IPS-NIHi11 (cell line): ENCODE results near the gene TAL2.
A peak's percentile ranks its signal among the peaks of the same experiment; 100 is the strongest.
"Not testable (repeated sequence)": the region's sequence is repeated elsewhere in the genome, so short reads cannot be mapped to it uniquely, and the experiment has no call there.

Source experiments
- DNase-seq: peaks from one replicate; pipeline ENCODE4 v3.0.0; 2012; ENCODE audit warnings: mixed read lengths, low spot score

TAL2 gene

DNA sequence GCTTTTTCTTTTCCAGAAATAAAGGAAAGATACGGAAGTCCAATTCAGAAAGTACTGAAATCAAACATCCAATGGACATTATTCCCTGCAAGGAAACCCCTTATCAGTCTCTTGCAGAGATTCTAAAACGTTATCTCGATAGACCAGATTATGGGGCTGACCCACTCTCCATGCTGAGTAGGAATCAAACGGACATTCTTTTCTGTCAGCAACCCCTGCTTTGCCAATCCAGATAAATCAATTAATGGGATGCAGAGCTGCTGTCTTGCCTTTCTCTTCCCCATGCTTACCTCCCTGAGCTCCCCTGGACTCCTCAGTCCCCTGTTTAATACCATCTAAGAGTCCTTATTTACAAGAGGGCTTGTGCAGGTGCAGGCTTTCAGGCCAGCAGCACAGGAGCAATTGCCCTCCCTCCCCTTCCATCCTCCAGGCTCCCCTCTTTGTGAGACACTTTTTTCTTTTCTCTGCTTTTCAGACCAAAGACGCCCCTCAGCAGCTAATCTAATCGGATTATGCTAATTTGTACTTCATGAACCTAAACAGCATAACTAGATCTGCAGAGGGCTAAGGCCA, 14.2 kb downstream of the TAL2 start:
- no peak for DNase-seq

DNA sequence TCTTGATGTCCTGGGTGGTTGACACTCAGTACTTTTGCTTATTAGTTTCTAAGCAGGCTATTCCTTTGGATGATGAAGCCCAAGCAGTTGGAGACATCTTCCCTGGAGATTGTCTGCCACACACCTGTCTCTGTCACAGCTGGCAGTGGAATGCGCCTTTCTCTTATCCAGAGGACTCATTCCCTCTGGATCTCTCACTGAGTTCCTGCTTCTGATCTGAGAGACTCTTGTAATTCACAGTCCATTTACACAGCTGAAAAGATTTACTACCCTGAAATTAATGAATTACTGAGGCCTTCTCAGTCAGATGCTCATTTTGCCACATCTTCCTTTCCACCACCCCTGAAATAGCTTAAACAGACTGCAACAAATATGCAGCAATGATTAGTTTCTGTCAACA, 15.9 kb downstream of the TAL2 start:
- DNase-seq: no peak

DNA sequence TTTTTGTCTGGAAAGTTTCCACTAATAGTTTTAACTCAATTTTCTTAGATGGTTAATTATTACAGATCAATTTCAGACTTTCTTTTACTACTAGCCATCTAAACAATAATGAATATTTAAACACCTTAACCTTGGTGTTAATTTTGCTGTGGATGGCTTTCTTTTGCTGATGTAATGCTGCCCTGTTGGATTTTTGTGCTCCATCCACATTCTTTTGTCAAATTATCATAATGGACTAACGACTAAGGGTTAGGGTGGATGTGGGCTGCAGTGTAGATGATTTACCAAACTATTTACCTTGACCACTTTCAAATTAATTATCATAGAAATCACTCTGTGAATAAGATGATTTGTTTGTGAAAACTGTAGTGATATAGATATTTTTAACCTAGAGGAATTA, 16.5 kb downstream of the TAL2 start:
- DNase-seq: no peak

DNA sequence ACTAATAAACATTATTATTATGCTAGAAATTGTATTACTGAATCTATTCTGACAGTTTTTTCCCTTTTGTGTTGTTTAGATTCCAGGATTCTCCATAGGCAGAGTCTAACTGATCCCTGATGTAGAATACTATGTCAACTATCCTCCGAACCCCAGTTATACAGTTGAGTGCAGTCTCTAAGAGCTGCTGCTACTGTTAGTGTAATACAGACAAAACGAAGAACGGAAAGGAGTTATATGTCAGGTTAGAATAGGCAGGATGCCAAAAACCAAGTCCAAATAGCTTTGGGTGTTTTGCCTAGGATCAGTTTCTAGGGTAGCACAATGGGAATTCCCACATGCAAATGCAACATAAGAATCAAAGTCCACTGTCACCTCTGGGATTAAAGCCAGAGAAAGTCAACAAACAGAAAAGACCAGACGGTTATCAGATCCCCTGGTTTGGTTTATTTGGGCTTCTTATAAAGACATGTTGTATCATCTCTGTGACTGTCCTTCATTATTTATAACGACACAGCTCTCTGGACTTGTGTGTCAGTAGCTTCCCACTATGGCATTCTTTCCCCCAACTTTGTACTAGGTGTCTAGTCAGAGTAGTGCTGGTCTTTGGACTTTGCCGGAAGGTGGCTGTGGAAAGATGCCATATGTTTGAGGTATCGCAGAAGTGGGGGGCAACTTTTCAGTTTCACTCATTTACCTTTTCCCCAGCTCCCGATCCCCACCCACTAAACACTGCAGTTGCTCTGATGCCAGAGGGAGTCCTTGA, 17.2 kb downstream of the TAL2 start:
- DNase-seq: no peak

DNA sequence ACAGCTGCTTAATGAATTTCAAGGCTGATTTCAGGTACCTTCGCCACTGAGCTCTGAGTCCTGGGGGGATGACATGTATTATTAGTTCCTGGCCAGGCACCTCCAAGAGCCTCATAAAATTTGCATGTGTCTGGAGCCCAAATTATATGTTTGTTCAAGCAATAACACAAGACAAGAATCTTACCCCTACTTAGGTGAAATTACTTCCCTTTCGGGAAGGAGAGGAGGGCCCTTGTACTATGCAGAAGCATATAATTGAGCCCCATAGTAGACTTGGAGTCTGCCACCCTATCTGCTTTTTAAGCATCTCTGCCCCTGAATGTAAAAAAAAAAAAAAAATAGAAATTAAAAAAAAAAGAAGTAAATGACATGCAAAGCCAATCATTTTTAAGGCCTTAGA, 19.1 kb downstream of the TAL2 start:
- no peak for DNase-seq

DNA sequence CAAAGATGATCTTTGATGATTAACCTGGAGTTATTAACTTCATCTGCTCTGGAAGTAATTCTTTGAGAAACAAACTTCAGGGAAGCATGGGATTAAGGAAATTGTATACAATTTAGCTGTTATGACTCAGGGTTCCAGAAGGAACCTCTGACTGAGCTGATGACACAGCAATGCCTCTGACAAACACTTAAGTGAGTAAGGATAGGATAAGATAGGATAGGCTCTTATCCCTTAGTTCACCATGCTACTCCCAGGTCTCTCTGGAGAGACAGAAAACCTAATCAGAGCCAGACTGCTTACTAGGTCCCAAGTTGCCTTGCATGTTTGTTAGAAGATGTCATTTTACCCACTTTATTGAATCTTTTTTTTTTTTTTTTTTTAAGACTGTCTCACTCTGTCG, 19.5 kb downstream of the TAL2 start:
- no peak for DNase-seq

DNA sequence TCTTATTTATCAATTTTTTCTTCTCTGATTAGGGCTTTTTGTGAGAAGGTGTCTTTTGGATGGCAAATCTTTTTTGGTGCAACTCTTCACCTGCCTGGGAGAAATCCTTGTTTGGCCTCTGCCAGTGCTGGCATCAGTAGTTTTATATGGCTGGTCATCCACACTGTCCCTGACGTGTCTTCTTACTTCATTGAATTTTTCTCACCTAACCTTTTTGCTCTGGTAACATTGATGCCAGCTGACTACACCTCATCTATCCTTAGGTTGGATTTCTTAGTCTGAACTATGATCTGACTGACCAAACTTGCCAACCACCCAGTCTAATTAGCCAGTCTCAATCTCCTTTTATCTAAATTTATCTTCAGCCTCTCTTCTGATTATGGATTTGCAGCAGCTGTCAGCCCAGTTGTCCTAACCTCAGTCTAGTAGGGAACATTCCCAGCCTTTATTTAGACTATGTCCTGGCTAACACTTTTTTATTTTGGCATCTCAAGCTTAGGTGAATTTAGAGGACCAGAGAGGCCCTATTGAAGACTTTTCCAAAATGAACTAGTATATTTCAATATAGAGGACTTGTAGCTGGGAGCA, 21.5 kb downstream of the TAL2 start:
- no peak for DNase-seq

DNA sequence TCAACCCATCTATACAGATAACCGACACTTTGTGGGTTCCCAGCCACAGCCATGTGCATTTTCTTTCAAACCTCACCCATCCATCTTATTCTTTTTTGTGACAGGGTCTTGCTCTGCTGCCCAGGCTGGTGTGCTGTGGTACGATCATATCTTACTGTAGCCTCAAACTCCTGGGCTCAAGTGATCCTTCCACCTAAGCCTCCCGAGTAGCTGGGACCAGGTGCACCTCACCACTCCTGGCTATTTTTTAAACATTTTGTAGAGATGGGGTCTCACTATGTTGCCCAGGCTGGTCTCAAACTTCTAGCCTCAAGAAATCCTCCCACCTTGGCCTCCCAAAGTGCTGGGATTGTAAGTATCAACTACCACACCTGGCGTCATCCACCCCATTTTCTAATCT, 24.7 kb downstream of the TAL2 start:
- no peak for DNase-seq

DNA sequence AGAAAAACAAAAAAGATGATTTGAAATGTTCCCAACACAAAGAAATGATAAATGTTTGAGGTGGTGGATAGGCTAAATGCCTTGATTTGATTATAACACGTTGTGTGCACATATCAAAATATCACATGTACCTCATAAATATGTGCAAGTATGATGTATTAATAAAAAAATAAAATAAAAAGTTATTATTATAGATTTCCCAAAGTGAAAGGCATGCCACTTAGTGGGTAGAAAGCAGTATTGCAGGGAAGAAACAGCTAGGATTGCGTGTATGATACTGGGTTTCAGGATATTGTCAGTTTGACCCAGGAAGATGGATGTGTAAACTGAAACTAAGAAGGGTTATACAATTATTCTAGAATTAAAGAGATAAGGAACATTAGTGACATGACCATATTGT, 28.5 kb downstream of the TAL2 start:
- no peak for DNase-seq

DNA sequence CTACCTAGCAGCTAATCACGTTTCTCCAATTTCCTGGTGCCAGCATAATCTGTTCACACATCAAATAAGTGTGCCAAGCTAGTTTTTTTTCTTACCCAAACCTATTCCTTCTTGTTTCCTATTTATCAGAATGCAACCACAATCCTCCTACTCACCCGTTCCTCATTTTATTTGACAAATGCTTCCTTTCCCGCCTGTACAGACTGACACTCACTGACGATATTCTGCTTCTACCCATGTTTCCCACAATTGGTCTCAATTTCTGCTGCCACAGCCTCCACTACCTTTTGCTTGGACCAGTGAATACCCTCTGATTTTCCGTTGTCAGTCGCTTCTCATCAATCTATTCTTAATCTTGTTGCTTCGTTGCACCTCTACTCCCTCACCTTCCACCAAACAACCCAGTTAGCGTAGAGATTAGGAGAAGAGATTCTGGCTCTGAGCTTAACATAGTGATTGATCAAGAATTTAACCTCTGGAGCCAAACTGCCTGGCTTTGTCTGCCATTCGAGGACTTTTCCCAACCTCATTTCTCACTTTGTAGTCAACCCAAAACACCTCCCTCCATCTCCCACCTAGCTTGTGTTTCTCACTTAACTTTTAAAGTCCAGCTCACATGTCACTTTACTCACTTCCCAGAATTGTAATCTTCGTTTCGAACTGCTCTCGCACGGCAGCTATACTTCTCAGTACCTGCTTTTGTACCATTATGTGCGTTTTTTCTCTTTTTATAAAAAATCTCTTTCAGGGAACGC, 31.4 kb downstream of the TAL2 start:
- DNase-seq: no peak

DNA sequence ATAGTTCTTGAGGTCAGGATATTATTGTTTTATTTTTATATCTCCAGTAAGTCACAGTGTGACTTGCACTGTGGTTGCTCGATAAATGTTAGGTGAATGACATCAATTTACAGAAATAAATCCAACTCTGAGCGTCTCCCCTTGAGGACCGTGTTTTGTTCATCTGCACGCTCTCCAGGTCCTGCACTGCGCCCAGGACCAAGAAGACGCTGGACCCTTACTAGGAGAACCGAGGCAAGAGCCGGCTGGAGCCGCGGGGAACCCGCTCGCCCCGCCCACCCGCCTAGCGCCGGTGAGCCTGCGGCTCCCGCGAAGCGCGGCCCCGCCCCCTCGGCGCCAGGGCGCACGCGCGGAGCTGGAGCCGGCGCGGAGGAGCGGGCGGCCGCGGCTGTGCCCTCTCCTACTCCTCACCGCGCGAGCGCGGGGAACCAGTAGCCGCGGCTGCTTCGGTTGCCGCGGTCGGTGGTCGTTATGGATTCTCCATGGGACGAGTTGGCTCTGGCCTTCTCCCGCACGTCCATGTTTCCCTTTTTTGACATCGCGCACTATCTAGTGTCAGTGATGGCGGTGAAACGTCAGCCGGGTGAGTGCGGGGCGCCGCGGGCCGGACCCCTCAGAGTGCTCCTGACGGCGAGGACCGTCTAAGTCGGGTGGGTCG, 32.1 kb downstream of the TAL2 start, which contains the start of gene TMEM38B:
Gene TMEM38B, plus strand, starts transcription at position 352 of the 658 bp plus-strand sequence. Its CDS starts 120 bp downstream, at position 472.
- peak; percentile 98 for DNase-seq

DNA sequence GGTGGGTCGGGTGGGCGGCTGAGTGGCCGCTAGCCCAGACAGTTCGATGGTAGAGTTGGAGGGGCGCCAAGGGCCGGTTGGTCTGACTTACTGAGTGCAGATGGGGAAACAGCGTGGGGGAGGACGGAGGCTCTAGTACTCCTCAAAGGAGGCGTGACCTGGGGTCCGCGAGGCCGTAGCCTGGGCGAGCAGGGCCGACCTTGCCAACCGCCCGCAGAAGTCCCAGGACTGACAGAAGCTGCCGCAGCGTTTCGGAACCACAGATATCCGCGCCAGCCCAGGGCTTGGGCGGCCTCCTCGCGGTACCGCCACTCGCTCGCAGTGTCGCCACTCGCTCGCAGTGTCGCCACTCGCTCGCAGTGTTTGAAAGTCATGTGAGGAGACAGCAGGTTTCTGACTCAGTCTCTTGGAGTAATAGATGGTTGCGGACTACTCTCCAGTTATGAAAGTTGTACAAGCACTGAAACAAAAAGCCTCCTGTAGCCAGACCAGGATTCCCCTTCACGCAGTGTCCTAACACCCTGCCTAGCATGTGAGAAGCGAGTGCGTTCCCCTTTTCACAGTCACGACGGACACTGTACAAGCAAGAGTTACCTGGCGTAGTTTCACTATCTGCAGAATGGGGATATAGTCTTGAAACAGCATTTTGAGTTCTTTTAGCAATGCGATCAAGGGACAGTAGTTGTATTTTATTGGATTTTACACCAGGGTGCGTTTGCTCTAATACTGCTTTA, 32.8 kb downstream of the TAL2 start:
- peak; percentile 68 for DNase-seq

DNA sequence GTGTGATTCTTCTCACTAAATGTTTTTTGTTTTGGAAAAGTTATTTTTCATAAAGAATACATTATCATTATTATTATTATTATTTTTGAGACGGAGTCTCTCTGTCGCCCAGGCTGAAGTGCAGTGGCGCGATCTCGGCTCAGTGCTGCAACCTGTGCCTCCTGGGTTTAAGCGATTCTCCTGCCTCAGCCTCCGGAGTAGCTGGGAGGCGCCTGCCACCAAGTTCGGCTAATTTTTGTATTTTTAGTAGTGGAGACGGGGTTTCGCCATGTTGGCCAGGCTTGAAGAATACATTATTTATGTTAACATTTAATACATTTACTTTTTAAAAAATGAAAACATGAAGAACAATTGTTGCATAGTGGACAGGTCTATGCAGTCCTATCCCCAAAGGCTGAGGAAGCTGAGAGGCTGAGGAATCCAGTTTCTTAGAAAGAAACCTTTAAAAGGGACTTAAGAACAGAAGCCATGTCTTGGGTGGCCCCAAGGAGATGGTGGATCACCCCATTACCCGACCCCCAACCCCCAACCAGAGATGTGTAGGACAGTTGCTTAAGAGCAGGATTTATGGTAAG, 34.0 kb downstream of the TAL2 start:
- DNase-seq: no peak

DNA sequence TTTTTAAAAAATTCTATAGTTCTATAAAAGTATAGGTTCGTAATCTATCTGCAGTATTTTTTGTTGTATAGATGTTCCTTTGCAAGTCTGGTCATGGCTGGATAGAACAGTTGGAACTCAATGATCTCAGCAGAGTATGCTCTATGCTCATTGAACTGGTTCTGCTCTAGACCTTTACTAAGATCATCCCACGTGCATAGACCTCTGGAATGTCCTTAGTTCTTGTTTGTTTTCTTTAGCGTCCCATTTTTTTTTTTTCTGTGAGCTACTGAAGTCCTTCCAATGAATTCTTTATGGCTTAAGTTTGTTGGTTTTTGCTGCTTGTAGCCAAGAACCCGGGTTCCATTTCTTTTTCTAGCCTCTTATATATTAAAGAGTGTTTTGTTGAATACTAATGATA, 35.6 kb downstream of the TAL2 start:
- DNase-seq: no peak

DNA sequence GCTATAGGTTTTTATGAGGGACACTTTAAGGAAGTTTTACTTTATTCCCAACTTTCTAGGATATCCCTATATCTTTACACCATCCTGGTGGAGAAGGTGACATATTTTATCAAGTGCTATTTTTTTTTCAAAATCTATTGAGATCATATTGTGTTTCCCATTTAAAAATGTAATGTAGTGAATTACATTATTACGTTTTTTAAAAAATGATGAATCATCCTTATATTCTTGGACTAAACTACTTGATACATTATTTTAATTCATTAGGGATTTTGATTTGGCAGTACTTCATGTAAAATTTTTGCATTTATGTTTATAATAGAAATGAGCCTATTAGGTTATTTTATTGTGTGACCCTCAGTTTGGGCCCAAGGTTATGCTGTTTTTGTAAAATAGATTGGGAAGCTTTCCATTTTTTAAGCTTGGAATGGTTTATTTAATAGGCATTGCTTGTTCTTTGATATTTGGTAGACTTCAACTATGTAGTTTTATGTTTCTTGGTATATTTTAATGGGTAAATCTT, 36.2 kb downstream of the TAL2 start:
- DNase-seq: no peak

DNA sequence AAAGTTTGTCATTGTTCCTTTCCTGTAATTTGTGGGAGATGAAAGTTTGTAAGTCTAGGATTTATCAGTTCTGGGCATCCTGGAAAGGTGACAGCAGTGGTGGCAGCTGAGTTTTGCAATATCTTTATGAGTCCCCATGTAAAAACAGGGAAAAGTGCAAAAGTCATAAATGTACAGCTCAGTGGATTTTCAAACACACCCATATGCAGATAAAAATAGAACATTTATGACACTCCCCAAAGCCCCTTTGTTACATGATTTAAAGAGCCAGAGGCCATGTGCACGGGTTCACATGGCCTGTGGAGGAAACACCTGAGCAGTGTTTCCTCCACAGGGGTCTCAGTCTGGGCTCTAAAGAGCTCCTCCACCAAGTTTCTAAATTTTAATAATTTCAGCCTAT, 38.4 kb downstream of the TAL2 start:
- no peak for DNase-seq

DNA sequence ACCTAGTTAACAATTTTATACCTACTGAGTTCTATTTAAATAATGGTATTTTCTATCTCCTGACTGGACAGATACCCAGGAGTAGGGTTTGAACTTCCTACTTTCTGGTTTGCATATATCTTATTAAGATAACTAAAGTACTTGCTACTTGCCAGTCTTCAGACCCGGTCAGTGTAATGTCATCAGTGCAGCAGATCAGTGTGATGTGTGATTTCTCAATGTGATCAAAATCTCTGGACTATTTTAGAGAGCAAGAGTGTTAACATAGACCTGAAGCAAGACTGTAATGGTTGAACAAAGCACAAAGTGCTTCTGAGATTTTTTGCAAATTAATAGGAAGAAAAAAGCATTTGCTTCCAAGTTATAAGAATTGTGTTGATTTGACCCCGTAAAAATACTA, 38.9 kb downstream of the TAL2 start:
- DNase-seq: no peak

DNA sequence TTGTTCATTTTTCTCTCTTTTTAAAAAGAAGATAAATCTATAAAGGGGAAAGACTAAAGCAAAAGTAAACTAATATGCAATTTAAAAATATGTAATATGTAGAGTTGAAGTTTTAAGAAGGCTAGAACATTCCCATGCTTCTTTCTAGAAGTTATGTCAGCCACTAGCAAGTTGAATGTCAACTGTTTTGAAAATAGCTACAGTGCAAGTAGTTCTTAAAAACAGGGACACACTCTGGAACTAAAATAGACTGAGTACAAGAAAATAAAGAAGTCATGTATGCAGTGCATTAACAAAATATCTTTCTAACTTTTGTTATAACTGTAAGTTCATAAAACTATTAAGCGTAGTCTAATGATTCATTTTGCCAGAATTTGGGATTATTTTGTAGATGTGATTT, 40.0 kb downstream of the TAL2 start:
- no peak for DNase-seq

DNA sequence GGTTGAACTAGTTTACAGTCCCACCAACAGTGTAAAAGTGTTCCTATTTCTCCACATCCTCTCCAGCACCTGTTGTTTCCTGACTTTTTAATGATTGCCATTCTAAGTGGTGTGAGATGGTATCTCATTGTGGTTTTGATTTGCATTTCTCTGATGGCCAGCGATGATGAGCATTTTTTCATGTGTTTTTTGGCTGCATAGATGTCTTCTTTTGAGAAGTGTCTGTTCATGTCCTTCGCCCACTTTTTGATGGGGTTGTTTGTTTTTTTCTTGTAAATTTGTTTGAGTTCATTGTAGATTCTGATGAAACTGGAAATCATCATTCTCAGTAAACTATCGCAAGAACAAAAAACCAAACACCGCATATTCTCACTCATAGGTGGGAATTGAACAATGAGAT, 41.4 kb downstream of the TAL2 start:
- DNase-seq: not testable (repeated sequence)

DNA sequence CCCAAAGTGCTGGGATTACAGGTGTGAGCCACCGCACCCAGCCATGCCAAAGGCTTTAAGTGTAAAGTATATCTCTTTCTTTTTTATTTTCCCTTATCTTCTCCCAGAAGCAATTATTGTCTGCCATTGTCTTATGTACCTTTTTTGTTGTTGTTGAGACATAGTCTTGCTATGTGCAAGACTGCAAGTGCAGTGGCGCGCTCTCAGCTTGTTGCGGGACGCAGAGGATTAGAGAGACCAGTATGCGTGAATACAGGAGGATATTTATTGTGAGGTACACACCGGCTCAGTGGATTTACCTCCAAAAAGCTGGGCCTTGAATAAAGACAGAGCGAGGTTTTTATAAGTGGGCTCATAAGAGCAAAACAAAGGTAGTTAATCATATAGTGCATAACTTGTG, 43.9 kb downstream of the TAL2 start:
- no peak for DNase-seq

DNA sequence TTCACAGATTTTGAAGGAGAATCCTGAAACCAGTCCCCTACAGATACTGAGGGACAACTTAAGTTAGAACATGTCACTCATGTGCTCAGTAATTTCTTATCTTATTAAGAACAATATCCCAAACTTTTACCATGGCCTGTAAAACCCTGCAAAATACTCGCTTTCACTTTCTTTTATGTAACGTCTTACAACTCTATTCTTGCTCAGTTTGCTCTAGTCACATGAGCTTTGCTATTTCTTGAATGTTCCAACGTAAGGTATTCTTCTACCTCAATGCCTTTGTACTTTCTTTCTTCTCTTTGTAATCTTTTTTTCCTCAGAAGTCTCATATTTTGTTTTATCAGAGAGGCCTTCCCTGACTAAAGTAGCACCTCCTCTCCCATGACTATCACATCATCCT, 46.1 kb downstream of the TAL2 start:
- DNase-seq: no peak
